ENCODE measurements around the gene TMED4.

The TMED4 gene

GRCh38 chr7:44581879-44582603 is at the start of gene TMED4:
TMED4 (minus strand) TSS chr7:44582231; CDS start chr7:44582206, 25 bp downstream.
- peak; percentile 99 for DNase-seq

- no peak for DNase-seq
These were observed 49.6 kb upstream of the TMED4 start for GRCh38 chr7:44631458-44632115.

DNA sequence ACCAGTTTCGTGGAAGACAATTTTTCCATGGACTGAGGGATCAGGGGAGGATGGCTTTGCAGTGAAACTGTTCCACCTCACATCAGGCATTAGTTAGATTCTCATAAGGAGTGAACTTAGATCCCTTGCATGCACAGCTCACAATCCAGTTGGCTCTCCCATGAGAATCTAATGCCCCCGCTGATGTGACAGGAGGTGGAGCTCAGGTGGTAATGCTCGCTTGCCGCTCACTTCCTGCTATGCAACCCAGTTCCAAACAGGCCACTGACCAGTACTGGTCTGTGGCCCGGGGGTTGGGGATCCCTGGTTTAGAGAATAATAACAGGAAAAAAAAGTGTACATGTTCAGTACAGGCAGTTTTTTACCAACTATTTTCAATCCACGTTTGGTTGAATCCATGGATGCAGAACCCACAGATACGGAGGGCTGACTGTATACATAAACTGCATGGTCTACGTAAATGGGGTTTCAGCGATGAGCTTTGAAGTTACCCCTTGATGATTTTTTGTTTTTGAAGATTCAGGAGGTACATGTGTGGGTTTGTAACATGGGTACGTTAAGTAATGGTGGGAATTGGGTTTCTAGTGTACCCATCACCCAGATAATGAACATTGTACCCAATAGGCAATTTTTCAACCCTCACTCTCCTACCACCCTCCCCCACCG is 48.9 kb upstream of the TMED4 start:
- DNase-seq, result no peak

- no peak for DNase-seq
These were observed 47.9 kb upstream of the TMED4 start for GRCh38 chr7:44629829-44630522.

- DNase-seq, result no peak
These were observed 44.6 kb upstream of the TMED4 start for GRCh38 chr7:44626620-44627019.

DNA sequence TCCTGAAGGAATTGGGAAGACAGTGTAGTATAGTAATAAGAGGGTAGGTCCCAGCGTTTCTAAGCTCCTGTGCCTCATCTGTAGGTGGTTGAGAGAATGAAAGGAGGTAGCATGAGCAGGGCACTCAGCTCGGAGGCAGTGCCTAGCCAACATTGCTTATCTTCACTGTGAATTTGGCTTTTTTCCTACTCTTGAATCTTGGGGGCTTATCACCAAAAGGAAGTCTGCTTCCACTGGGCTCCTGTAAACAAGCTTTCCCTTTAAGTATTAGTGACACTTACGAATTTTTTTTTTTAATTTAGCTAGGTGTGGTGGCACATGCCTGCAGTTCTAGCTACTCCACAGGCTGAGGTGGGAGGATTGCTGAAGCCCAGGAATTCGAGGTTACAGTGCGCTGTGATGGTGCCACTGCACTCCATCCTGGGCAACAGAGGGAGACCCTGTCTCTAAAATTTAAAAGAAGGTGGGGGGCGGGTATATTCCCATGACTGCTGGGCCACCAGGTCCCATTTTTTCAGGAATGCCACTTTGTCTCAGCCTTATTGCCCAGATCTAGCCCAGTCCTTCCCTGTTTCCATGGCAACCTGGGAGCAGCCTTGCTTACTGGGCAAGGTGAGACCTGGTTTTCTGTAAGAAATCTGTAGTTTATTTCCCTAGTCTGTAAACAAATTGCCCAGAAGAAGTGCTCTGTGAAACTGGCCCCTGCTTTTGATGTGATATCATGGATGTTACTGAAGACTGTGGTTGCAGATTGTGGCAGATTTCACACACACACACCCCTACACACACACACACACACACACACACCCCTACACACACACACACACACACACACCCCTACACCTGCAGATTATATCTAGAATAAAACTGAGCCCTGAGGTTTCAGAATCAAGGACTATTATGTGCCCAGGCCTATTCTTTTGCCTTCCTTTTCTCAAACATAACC is 43.8 kb upstream of the TMED4 start:
- no peak for DNase-seq

DNA sequence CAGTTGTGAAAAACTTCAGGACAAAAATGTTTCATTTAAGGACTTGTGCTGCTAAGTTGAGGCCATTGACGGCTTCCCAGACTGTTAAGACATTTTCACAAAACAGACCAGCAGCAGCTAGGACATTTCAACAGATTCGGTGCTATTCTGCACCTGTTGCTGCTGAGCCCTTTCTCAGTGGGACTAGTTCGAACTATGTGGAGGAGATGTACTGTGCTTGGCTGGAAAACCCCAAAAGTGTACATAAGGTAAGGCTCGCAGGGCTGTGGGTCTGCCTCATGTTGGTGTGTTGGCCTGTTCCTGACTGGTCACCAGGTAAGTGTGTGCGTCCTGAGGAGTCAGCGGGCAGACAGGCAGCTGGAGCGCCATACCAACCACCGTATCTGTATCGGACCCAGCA is 42.3 kb upstream of the TMED4 start:
- no peak for DNase-seq

GRCh38 chr7:44622342-44623151 is 40.5 kb upstream of the TMED4 start:
- DNase-seq, result no peak

DNA sequence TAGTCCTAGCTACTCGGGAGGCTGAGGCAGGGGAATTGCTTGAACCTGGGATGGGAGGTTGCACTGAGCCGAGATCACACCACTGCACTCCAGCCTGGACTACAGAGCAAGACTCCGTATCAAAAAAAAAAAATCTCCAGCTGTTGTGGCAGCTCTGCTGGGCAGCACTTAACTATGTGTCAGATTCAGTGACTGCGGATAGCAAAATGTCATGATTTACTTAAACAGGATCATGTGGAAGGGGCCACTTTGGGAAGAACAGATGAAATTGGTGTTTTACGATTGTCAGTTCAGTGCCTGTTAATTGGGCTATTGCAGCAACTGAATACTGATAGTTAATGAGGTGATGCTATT is 39.7 kb upstream of the TMED4 start:
- DNase-seq, result no peak

DNA sequence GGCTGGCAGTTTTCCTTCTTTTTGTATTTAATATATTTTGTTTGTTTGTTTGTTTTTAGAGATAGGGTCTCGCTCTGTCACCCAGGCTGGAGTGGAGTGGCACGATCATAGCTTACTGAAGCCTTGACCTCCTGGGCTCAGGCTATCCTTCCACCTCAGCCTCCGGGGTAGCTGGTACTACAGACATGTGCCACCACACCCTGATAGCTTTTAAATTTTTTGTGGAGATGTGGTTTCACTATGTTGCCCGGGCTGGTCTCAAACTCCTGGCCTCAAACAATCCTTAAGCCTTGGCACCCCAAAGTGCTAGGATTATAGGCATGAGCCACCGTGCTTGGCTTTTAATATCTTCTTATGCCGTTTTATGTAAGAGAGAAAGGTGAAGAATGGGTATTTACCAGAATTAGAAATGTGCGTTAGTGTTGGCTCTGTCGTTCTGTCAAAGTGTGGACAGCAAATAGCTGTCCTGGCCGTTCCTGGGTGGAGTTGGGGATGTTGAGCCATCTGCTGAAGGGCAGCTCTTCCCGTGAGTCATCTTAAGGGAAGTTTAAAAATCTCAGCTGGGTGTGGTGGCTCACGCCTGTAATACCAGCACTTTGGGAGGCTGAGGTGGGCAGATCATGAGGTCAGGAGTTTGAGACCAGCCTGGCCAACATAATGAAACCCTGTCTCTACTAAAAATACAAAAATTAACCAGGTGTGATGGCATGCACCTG is 39.2 kb upstream of the TMED4 start:
- no peak for DNase-seq

GRCh38 chr7:44618753-44619152 is 36.7 kb upstream of the TMED4 start:
- no peak for DNase-seq

DNA sequence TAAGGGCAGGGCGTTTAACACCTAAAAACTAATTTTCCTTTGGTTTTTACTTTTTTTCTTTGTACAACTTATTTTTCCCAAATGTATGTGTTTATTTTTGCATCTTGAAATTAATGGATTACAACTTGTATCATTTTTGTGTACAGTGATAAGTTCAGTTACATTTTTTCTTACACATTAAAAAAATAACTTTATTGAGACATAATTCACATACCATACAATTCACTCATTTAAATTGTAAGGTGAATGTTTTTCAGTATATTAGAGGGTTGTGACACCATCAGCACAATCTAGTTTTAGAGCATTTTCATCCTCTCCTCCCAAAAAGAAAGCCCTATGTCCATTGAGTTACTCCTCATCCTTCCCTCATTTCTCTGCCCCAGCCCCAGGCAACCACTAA is 36.0 kb upstream of the TMED4 start:
- no peak for DNase-seq

DNA sequence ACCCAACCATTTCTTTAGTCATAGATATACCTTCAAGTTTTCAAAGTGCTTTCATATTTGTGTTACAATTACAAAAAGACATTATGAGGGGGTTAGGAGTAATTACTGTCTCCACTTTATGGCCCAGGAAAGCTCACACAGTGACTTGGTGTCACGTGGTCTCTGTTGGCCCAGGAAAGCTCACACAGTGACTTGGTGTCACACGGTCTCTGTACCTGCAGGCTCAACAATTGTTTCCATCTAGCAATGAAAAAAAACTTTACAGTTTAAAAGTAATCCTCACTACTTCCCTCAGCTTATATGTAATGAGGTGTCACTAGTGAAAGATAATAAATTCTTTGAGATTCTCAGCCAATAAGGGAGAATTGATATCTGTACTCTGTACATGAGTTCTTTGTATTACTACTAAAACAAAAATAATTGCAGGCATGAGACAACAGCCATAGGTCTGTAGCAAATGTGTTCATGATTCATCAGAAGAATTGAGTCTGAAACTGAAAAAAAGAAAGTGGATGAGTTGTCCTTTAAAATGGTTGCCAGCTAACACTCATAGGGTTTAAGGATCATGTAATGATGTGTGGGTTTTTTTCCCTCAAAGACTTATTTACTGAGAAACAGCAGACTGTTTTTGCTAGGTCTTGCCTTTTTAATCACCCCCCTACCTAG is 35.3 kb upstream of the TMED4 start:
- no peak for DNase-seq

- DNase-seq, result no peak
These were observed 34.5 kb upstream of the TMED4 start for GRCh38 chr7:44616545-44616944.

DNA sequence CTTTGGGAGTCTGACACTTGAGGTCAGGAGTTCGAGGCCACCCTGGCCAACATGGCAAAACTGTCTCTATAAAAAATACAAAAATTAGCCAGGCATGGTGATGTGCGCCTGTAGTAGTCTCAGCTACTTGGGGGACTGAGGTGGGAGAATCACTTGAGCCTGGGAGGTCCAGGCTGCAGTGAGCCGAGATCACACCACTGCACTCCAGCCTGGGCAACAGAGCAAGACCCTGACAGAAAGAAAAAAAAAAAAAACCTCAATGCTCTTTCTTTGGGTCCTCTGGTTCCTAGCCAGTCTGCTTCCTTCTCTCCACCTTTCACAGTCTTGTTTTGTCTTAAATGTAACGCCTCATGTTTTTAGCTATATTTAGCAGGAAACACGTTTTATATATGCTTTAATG is 33.8 kb upstream of the TMED4 start:
- DNase-seq, result no peak

DNA sequence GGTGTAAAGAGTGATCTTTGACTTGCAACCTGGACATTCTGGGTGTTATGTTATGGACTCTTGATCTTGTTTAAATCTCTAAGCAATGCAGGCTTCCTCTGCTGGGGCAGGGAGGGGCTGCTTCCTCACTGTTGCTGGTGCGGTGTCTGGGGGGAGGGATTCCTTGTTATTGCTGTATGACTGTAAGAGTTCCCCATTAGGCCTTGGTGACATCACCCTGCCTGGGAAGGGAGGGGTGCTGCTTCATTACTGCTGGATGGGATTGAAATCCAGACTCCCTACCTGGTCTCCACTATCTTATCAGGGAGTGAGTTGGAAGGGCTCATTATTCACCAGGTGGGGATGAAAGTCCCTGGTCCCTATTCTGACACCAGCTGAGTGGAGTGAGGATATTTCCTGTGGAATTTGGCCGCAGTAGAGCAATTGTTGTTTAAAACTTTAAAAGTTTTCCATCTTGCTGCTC is 33.1 kb upstream of the TMED4 start:
- no peak for DNase-seq

DNA sequence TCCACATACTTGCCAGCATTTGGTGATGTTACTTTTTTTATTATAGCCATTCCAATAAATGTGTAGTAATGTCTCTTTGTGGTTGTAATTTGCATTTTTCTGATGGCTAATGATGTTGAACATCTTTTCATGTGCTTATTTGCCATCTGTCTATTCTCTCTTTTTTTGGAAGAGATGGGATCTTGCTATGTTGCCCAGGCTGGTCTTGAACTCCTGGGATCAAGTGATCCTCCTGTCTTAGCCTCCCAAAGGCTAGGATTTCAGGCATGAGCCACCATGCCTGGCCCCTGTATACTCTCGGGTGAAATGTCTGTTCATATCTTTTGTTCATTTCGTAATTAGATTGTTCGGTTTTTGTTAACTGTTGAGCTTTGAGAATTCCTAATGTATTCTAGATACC is 27.8 kb upstream of the TMED4 start:
- no peak for DNase-seq

DNA sequence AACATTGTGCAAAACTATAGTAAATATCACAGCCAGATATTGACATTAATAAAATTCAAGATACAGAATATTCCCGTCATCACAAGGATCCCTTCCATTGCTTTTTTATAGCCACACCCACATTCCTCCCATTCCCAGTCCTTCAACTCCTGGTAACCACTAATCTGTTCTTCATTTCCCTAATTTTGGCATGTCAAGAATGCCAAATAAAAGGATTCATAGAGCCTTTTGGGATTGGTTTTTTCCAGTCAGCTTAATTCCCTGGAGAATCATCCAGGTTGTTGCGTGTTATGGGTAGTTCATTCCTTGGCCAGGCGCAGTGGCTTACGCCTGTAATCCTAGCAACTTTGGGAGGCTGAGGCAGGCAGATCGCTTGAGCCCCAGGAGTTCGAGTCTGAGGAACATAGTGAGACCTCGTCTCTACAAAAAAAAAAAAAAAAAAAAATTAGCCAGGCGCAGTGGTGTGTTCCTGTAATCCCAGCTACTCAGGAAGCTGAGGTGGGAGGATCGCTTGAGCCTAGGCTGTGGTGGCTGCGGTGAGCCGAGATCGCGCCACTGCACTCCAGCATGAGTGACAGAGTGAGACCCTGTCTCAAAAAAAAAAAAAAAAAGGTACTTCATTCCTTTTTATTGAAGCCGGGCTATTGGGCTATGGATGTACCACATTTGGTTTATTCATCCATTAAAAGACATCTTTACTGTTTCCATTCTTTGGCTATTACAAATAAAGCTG is 27.1 kb upstream of the TMED4 start:
- no peak for DNase-seq
